GM19239 (cell line): ENCODE measurements around the gene RP9.

ENCODE experiments used
- DNase-seq: peaks from one replicate; pipeline ENCODE4 v3.0.0; 2011; ENCODE audit warnings: low spot score; ENCODE audit not compliant: insufficient read length
- FAIRE-seq: peaks from 2 replicates; lab custom pipeline; 2011; peaks lifted over from hg19 to GRCh38; lab: Jason Lieb, UNC

RP9 gene, protein sequence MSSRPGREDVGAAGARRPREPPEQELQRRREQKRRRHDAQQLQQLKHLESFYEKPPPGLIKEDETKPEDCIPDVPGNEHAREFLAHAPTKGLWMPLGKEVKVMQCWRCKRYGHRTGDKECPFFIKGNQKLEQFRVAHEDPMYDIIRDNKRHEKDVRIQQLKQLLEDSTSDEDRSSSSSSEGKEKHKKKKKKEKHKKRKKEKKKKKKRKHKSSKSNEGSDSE

DNA sequence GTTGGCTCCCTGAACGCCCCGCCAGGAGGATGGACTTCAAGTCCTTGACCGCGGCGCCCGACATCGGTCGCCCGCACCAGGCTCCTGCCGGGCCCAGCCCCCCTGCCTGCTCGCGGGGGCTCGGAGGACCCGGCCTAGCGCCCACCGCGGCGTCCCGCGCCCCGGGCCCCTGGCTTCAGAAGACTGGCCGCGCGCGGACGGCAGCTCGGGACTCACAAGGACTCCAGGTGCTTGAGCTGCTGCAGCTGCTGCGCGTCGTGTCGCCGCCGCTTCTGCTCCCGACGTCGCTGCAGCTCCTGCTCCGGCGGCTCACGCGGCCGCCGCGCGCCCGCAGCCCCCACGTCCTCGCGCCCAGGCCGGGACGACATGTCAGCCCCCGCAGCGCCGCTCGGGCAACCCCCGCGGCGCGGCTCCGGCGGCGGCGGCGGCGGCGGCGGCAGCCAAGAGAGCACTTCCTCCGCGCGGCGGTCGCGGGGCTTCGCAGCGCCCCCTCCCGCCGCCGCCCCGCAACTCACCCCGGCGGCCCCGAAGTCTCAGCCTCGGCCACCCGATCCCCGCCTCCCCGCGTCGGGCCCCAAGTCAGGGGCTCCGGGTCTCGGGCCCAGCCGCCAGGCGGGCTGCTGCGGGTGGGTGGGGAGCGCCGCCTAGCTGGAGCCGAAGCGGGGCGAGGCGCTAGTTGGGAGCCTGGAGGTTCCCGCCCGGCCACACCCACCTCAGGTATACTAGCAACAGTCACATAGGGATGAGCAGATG is at the start of gene RP9:
Gene RP9, minus strand, starts transcription at position 400 of the 753 bp plus-strand sequence. Its CDS starts 32 bp downstream, at position 368.
- DNase-seq (peak; percentile 74), FAIRE-seq (no peak)

DNA sequence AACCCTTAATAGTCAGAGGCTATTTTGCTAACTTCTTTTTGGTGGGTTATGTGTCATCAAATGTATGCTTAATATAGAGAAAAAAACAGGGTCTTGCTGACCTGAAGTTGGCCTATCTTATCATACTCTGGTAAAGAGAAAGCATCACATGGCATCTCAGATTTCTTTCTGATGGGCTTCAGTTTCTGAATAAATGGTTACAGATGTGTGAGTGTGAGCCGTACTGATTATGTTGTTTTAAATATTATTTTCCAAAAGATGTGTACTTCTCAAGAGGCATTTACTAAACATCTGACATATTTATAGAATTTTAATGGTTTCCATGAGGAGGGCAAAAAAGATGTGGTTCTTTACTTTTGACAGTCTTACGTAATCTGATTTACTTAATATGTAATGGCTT is 48.6 kb upstream of the RP9 start:
- DNase-seq (no peak), FAIRE-seq (no peak)

DNA sequence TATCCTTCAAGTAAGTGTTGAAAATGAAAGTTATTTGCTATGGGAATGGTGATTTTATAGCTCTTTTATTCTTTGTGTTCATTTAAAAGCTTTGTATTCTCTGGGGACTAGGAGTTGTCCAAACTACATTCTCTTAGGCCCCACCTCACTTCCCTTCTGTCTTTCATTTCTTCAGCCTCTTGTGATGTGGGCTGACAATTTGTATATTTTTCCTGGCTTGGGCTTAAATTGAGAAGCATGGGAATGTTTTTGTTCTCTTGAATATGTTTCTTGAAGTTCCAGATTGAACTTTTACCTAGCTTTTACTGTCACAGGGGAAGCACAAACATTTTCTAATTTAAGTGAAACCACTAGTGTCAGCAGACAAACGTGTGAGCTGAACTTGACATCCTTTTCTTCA is 48.1 kb upstream of the RP9 start:
- DNase-seq (no peak), FAIRE-seq (no peak)

DNA sequence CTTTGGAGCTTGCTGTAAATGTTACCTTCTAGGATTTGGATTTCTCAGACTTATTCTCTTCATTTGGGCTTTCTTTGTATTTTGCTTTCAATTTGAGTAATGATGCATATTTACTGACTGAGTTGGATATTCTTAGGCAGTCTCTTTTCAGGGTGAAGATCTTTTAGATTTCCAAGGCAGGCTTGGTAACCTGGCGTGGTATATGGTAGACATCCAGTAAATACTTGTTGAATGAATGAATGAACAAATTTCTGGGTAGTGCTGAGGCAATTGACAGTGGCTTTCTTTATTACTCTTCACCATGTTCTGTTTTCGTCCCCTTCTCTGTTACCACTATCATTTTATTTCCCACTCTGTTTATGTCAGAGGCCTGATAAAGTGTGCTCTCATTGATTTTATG is 47.2 kb upstream of the RP9 start:
- DNase-seq (no peak), FAIRE-seq (no peak)

DNA sequence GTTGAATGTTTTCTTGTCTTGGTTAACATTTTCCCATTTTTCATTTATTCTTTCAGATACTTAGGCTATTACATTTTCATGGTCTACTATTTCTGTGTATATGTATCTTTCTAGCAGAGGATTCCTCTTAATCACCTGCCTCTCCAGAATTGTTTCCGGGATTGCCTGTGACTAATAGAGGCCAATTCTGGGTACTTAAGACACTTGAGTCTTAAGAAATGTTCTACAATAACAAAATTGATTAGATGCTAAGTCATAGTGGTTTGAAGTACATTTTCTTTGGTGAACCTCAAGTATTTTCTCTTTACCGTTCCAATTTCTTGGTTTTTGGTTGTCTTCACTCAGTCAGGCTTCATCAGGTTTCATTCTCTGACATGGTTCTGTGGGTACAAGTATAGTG is 46.6 kb upstream of the RP9 start:
- DNase-seq = no peak
- no peak for FAIRE-seq

DNA sequence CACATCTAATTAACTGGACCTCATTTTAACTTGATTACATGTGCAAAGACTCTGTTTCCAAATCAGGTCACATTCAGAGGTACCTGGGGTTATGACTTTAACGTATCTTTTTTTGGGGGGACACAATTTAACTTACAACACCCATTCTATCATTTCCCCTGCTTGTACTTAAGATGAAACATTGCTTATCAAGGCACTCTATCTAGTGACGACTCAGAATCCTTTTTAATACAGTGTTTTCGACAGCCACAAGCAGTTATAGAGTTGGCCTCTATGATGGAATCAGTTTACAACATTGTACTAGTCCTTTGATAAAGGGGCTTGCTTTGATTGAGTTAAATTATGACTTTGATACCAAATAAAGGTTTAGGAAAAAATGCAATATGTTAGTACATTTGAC is 42.9 kb upstream of the RP9 start:
- FAIRE-seq (no peak), DNase-seq (no peak)

DNA sequence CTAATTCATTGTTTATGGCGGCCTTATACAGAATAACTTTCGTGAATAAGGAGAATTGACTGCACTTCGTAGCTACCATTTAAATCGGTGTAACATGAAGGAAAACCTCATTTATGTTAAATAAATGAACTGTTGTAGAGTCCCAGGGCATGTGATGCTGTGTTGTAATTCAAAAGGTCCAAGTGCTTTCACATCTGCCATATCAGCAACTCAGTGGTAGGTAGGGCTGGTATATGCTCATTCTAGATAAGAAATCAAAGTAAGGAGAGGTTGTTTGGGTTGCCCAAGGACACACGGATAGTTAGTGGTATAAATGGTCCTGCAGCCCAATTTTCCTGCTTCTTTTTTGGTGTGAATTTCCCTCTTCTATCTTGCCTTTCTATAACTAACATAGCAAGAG is 36.0 kb upstream of the RP9 start:
- FAIRE-seq = no peak

DNA sequence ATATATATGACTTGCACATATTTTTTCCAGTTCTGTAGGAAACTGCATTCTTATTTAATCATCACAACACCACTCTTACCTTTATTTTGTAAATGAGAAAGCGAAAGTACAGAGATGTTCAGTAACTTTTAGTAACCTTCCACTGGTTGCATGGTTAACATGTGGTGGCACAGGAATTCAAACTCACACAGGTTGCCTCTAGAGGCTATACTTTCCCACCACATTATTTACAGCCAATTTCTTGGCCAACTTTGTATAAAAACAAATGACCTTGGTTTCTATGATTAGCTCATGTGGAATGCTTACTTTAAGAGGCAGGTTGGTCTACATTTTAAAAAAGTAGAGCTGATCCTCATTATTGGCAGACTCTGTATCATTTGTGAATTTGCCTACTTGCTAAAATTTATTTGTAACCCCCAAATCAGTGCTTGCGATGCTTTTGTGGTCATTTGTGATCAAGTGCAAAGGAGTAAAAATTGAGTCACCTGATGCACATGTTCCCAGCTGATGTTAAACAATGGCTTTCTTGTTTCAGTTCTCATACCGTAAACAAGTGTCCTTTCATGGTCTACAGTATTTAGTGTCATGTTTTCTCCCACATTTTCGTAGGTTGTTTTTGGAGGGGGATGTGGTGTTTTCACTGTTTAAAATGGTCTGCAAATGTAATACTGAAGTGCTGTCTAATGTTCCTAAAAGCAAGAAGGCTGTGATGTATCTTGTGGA is 35.0 kb upstream of the RP9 start:
- FAIRE-seq = no peak

More for the DNA sequence above, 36.0 kb upstream of the RP9 start:
- DNase-seq = no peak

DNA sequence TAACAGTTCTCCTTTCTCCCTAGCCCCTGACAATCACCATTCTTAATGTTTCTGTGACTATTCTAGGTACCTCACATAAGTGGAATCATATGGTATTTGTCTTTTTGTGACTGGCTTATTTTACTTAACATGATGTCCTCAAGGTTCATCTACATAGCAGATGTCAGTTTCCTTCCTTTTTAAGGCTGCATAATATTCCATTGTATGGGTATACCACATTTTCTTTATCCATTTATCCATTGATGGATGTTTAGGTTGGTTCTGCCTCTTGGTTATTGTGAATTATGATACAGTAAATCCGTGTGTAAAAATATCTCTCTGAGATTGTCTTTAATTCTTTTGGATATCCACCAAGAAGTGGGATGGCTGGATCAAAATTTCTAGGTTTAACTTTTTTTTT is 33.4 kb upstream of the RP9 start:
- no peak for FAIRE-seq
- DNase-seq = no peak

More for the DNA sequence above, 35.0 kb upstream of the RP9 start:
- DNase-seq = no peak

DNA sequence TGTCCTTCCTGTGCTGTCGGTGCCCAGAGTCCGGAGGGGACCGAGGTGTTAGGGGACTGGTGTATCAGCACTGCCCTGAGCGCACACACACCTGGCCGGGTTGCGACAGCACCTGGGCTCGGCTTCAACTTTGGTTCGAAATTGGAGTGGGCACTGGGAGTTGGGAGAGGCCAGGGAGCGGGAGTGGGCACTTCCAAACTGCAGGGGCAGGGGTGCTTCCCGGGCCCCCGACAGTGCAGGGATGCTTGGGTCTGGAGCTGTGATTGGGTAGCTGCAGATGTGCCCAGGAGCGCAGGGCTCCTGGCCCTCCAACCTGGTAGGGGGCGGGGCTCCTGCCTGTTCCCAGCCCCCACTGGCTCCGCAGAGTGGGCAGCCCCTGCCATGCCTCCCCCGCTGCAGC is 27.9 kb upstream of the RP9 start:
- FAIRE-seq = no peak

DNA sequence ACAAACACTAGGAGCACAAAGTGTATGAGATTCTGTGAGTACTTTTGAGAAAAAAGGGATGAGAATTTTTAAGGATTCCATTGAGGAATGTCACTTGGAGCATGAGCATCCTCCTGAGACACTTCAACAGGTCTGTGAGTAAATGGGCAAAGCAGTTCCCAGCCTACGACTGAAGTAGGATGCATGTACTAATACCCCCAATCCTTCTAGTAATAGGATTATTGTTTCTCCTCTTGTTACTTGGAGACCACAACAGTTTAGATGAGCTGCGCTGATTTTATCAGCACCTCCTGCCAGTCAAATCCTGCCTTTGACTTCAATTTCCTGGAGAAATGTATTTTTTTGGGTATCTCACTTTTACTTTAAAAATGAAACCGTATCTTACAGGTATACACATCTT is 21.0 kb upstream of the RP9 start:
- DNase-seq = no peak
- no peak for FAIRE-seq

More for the DNA sequence above, 27.9 kb upstream of the RP9 start:
- DNase-seq = no peak

DNA sequence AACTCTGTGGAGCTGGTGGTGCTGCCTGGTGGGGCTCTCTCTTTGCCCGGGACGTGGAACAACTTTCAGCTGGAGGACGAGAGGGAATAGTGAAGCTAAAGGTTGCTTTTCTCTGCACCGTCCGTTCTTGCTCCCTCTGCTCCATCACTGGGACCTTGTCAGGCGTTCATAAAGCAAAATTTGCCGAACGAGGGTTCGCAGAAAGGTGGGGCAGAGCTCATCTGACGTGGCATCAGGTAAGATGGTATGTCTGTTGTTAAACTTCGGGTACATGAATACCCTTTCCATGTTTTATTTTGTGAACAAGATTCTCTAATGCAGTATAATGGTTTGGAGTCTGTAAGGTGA is 20.6 kb upstream of the RP9 start:
- FAIRE-seq (peak; percentile 47), DNase-seq (no peak)

DNA sequence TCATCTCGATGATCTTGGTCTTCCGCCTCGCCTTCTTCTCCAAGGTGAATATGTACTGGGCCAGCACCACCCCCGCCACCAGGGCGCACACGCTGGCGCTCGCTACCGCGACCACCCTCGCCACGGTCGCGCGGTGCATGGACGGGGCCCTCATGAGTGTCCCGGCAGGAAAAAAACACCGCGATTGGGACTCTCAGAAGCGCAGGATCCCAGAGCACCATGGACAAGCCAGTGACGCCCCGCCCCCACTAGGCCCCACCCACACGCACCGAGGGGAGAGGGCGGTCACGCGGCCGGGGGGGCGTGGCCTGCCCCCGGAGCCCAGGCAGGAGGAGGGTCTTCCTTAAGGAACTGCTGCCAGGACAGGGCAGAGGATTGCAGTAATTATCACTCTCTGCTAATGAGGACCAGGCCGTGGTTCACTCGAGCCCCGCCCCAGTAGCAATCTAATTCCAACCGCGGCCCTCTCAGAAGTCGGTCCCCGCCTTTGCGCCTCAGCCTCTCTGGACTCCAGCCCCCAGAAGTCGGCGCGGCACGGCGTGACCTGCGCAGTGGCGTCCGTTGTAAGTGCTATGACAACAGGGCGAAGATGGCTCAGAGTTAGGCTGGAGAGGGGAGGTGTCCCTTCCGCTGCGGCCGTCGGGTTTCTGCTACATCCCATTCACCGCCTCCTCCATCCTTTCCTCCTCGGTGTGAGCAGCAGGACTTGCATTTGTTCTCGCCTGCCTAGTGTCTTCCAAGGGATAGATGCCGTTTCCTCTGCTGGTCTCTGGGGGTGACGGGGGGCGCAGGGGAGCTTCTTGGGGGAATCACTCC is 20.0 kb upstream of the RP9 start, which contains the start of gene BBS9:
Gene BBS9, plus strand, starts transcription at position 575 of the 816 bp plus-strand sequence. CDS start 16,689 bp downstream, outside the sequence.
- peak; percentile 82 for DNase-seq
- FAIRE-seq = peak; percentile 96

DNA sequence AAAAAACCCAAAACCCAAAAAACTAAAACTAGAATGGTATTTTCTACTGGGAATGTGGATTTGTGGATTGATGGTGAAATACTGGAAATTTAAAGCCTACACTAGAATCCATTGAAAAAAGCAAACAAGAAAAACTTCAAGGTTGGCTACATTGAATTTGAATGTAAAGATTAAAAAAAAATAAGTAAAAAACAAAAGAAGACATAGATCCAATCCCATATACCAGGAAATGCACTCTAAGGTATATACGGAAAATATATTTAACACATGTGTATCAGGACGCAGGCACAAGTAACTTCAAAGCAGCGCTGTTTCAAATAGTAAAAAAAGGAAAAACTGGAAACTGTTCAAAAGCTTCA is 19.4 kb upstream of the RP9 start:
- DNase-seq (no peak), FAIRE-seq (no peak)

DNA sequence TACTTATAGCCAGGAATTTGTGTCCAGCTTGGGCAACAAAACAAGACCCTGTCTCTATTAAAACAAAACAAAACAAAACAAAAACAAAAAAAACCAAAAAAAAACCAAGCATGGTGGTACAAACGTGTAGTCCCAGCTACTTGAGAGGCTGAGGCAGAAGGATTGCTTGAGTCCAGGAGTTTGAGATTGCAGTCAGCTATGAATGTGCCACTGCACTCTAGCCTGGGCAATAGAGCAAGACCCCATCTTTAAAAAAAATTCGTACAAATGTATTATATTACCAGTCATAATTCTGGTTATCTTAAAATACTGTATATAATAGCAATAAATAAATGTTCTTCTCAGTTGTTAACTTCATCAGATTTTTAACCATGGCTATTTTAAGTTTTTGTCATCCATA is 17.9 kb upstream of the RP9 start:
- no peak for FAIRE-seq

DNA sequence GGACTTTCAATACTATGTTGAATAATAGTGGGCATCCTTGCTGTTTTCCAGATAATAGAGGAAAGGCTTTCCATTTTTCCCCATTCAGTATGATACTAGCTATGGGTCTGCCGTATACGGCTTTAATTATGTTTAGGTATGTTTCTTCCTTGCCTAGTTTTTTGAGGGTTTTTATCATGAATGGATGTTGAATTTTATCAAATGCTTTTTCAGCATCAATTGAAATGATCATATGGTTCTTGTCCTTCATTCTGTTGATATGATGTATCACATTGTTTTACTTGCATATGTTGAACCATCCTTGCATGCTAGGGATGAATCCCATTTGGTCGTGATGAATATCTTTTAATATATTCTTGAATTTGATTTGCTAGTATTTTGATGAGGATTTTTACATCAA is 9.2 kb upstream of the RP9 start:
- peak; percentile 8 for FAIRE-seq
- no peak for DNase-seq

More for the DNA sequence above, 17.9 kb upstream of the RP9 start:
- DNase-seq = no peak

DNA sequence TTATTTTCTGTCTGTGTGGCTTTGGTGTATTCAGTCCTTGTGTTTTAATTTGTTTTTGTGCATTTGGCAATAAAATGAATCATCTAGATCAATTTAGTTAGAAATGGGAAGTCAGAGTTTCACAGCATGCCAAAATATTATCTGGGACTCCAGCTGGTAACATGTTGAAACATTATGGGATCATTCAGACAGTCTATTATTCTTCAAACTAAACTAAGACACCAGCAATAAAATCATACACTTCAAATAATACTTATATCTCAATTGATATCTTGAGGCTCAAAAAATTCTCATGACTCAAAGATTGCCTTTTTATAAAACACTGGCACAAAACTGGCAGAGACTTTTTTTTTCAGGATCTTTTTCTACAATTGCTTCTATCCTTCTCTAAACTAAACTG is 5.8 kb upstream of the RP9 start:
- DNase-seq = no peak
- FAIRE-seq = no peak

DNA sequence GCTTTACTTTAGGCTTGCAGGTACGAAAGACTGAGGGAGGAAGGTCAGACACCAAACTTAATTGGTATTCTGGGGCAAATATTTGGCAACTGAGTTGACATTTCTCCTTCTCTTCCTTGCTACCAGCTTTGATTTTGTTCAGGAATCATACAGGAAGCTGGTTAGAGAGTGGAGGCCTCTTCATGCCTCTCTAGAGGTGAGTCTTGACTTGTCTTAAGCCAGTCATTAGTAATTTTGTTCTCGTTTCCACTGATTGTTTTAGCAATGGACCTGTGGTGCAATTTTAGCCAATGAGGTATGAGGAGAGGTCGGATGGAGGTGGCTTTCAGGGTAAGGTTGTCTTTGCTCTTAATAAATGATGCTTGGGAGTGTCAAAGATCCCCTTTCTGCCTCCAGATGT is 2.4 kb upstream of the RP9 start:
- DNase-seq (no peak), FAIRE-seq (no peak)

DNA sequence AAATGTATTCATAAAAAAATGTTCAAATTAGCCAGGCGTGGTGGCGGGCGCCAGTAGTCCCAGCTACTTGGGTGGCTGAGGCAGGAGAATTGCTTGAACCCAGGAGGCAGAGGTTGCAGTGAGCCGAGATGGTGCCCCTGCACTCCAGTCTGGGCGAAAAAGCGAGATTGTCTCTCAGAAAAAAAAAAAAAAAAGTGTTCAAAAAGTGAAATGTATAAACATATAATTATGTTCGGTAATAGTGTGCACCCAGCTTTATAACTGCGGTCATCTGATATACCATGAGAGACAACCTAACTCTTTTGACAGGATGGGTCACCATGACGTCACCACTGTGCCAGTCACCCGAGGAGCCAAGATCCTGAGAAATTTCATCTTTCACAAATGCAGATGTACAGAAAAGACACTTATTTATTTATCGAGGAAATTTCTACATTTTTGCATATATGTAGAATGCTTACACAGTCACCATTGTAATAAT is 594 bp upstream of the RP9 start:
- no peak for DNase-seq
- FAIRE-seq = no peak

DNA sequence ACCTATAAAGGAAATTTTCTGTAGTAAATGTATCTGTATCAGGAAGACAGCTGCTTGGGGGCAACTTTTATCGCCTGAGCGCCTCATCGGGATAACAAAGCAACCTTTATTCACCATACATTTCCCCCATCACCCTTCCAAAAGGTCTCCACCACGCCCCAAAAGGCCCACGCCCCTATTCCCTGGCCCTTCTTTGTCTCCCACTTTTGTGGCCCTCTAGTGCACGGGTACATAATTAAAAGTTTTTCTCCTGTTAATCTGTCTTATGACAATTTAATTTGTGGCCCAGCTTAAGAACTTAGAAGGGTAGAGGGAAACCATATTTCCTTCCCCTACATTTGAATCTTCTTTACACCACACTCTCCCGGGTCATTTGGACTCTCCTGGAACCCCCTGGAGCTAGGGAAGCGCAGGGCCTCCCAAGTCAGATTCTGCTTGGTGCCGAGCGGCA is 625 bp downstream of the RP9 start:
- FAIRE-seq (peak; percentile 64), DNase-seq (no peak)
